GM20000 (cell line): ENCODE results near the gene LHFPL2.

Experiments used
- DNase-seq: peaks from one replicate; pipeline ENCODE4 v3.0.0; 2012; ENCODE audit warnings: low spot score
- CTCF ChIP-seq: IDR thresholded peaks from 2 replicates; pipeline ENCODE4 v1.5.1; 2012; ENCODE audit warnings: mild to moderate bottlenecking, control low read depth; ENCODE audit errors: extremely low read depth, missing control alignments

LHFPL2 gene

GRCh38 chr5:78630047-78630446, 18.5 kb downstream of the LHFPL2 start:
- TF ChIP-seq CTCF = no peak
- DNase-seq = no peak

- no peak for TF ChIP-seq CTCF
- DNase-seq = no peak
These were observed 18.9 kb downstream of the LHFPL2 start for GRCh38 chr5:78629624-78630023.

GRCh38 chr5:78628270-78628992, 20.1 kb downstream of the LHFPL2 start:
- TF ChIP-seq CTCF = no peak
- DNase-seq = no peak

- TF ChIP-seq CTCF = no peak
- no peak for DNase-seq
These were observed 20.8 kb downstream of the LHFPL2 start for GRCh38 chr5:78627766-78628165.

GRCh38 chr5:78627175-78627574, 21.4 kb downstream of the LHFPL2 start:
- DNase-seq = no peak
- TF ChIP-seq CTCF = no peak

- TF ChIP-seq CTCF = no peak
- no peak for DNase-seq
These were observed 22.5 kb downstream of the LHFPL2 start for GRCh38 chr5:78626009-78626571.

GRCh38 chr5:78624992-78625391, 23.6 kb downstream of the LHFPL2 start:
- TF ChIP-seq CTCF = no peak
- DNase-seq = no peak
